HG03196 (cell line): ENCODE results near the gene IGLL1.
"Not testable (repeated sequence)": the region's sequence is repeated elsewhere in the genome, so short reads cannot be mapped to it uniquely, and the experiment has no call there.

Source experiments
- ATAC-seq: cut with Tn5 transposase; IDR thresholded peaks from one replicate; pipeline ENCODE4 v1.9.1; 2021; ENCODE audit not compliant: unreplicated experiment

The IGLL1 gene

DNA sequence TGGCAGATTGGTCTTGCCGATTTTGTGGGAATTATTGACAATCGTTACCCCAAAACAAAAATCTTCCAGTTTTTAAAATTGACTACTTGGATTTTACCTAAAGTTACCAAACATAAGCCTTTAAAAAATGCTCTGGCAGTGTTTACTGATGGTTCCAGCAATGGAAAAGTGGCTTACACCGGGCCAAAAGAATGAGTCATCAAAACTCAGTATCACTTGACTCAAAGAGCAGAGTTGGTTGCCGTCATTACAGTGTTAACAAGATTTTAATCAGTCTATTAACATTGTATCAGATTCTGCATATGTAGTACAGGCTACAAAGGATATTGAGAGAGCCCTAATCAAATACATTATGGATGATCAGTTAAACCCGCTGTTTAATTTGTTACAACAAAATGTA, 37.2 kb downstream of the IGLL1 start:
- ATAC-seq = no peak

DNA sequence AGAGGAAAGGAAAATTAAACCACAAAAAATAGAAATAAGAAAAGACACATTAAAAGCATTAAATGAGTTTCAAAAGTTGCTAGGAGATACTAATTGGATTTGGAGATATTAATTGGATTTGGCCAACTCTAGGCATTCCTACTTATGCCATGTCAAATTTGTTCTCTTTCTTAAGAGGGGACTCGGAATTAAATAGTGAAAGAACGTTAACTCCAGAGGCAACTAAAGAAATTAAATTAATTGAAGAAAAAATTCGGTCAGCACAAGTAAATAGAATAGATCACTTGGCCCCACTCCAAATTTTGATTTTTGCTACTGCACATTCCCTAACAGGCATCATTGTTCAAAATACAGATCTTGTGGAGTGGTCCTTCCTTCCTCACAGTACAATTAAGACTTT, 37.7 kb downstream of the IGLL1 start:
- ATAC-seq = not testable (repeated sequence)

DNA sequence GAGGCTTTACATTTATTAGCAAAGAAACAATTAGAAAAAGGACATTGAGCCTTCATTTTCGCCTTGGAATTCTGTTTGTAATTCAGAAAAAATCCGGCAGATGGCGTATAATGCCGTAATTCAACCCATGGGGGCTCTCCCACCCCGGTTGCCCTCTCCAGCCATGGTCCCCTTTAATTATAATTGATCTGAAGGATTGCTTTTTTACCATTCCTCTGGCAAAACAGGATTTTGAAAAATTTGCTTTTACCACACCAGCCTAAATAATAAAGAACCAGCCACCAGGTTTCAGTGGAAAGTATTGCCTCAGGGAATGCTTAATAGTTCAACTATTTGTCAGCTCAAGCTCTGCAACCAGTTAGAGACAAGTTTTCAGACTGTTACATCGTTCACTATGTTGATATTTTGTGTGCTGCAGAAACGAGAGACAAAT, 38.2 kb downstream of the IGLL1 start:
- ATAC-seq = not testable (repeated sequence)

DNA sequence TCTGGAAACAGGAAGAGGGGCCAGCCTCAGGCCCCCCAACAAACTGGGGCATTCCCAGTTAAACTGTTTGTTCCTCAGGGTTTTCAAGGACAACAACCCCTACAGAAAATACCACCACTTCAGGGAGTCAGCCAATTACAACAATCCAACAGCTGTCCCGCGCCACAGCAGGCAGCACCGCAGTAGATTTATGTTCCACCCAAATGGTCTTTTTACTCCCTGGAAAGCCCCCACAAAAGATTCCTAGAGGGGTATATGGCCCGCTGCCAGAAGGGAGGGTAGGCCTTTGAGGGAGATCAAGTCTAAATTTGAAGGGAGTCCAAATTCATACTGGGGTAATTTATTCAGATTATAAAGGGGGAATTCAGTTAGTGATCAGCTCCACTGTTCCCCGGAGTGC, 39.3 kb downstream of the IGLL1 start:
- not testable (repeated sequence) for ATAC-seq

DNA sequence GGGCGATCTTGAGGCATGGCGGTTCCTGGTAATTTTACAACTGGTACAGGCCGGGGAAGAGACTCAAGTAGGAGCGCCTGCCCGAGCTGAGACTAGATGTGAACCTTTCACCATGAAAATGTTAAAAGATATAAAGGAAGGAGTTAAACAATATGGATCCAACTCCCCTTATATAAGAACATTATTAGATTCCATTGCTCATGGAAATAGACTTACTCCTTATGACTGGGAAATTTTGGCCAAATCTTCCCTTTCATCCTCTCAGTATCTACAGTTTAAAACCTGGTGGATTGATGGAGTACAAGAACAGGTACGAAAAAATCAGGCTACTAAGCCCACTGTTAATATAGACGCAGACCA, 40.3 kb downstream of the IGLL1 start:
- ATAC-seq = not testable (repeated sequence)

DNA sequence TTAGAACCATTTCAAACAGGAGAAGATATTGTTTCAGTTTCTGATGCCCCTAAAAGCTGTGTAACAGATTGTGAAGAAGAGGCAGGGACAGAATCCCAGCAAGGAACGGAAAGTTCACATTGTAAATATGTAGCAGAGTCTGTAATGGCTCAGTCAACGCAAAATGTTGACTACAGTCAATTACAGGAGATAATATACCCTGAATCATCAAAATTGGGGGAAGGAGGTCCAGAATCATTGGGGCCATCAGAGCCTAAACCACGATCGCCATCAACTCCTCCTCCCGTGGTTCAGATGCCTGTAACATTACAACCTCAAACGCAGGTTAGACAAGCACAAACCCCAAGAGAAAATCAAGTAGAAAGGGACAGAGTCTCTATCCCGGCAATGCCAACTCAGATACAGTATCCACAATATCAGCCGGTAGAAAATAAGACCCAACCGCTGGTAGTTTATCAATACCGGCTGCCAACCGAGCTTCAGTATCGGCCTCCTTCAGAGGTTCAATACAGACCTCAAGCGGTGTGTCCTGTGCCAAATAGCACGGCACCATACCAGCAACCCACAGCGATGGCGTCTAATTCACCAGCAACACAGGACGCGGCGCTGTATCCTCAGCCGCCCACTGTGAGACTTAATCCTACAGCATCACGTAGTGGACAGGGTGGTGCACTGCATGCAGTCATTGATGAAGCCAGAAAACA, 40.8 kb downstream of the IGLL1 start:
- ATAC-seq = no peak

DNA sequence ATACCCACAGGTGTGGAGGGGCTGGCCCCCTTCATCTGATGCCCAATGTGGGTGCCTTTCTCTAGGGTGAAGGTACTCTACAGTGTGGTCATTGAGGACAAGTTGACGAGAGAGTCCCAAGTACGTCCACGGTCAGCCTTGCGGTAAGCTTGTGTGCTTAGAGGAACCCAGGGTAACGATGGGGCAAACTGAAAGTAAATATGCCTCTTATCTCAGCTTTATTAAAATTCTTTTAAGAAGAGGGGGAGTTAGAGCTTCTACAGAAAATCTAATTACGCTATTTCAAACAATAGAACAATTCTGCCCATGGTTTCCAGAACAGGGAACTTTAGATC, 41.4 kb downstream of the IGLL1 start:
- not testable (repeated sequence) for ATAC-seq

DNA sequence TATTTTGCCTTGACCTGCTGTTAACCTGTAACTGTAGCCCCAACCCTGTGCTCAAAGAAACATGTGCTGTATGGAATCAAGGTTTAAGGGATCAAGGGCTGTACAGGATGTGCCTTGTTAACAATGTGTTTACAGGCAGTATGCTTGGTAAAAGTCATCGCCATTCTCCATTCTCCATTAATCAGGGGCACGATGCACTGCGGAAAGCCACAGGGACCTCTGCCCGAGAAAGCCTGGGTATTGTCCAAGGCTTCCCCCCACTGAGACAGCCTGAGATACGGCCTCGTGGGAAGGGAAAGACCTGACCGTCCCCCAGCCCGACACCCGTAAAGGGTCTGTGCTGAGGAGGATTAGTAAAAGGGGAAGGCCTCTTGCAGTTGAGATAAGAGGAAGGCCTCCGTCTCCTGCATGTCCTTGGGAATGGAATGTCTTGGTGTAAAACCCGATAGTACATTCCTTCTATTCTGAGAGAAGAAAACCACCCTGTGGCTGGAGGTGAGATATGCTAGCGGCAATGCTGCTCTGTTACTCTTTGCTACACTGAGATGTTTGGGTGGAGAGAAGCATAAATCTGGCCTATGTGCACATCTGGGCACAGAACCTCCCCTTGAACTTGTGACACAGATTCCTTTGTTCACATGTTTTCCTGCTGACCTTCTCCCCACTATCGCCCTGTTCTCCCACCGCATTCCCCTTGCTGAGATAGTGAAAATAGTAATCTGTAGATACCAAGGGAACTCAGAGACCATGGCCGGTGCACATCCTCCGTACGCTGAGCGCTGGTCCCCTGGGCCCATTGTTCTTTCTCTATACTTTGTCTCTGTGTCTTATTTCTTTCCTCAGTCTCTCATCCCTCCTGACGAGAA, 42.0 kb downstream of the IGLL1 start:
- ATAC-seq = not testable (repeated sequence)

DNA sequence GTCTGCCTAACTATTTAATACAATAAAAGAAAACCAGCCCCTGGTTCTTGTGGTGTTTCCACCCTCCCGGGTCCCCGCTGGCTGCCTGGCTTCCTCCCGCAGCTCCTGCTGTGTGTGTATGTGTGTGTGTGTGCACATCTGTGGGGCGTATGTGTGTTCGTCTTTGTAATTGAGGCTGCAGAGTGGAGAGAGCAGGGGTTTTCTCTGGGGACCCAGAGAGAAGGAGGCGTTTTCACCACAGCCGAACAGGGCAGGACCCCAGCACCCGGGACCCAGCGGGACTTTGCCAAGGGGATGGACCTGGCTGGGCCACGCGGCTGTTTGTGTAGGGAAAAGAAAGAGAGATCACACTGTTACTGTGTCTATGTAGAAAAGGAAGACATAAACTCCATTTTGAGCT, 42.7 kb downstream of the IGLL1 start:
- ATAC-seq = no peak

DNA sequence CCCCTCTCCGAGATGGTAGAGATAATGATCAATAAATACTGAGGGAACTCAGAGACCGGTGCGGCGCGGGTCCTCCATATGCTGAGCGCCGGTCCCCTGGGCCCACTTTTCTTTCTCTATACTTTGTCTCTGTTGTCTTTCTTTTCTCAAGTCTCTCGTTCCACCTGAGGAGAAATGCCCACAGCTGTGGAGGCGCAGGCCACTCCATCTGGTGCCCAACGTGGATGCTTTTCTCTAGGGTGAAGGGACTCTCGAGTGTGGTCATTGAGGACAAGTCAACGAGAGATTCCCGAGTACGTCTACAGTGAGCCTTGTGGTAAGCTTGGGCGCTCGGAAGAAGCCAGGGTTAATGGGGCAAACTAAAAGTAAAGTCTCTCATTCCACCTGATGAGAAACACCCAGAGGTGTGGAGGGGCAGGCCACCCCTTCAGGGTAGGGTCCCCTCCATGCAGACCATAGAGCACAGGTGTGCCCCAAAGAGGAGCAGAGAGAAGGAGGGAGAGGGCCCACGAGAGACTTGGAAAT, 43.2 kb downstream of the IGLL1 start:
- ATAC-seq = no peak

DNA sequence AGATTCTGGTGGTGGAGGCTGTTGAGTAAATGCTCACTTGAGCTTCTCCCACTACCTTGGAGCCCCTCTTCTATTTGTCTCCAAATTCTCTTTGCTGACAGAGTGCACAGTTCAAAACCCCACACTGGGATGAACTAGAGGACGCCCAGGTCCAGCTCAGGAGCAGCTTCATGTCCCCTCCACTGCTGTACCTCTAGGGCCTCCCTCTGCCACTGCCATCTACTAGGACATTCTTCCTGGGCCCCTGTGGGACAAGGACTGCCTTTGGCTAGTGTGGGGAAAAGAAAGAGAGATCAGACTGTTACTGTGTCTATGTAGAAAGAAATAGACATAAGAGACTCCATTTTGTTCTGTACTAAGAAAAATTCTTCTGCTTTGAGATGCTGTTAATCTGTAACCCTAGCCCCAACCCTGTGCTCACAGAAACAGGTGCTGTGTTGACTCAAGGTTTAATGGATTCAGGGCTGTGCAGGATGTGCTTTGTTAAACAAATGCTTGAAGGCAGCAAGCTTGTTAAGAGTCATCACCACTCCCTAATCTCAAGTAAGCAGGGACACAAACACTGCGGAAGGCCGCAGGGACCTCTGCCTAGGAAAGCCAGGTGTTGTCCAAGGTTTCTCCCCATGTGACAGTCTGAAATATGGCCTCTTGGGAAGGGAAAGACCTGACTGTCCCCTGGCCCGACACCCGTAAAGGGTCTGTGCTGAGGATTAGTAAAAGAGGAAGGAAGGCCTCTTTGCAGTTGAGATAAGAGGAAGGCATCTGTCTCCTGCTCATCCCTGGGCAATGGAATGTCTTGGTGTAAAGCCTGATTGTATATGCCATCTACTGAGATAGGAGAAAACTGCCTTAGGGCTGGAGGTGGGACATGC, 44.1 kb downstream of the IGLL1 start:
- ATAC-seq = not testable (repeated sequence)

DNA sequence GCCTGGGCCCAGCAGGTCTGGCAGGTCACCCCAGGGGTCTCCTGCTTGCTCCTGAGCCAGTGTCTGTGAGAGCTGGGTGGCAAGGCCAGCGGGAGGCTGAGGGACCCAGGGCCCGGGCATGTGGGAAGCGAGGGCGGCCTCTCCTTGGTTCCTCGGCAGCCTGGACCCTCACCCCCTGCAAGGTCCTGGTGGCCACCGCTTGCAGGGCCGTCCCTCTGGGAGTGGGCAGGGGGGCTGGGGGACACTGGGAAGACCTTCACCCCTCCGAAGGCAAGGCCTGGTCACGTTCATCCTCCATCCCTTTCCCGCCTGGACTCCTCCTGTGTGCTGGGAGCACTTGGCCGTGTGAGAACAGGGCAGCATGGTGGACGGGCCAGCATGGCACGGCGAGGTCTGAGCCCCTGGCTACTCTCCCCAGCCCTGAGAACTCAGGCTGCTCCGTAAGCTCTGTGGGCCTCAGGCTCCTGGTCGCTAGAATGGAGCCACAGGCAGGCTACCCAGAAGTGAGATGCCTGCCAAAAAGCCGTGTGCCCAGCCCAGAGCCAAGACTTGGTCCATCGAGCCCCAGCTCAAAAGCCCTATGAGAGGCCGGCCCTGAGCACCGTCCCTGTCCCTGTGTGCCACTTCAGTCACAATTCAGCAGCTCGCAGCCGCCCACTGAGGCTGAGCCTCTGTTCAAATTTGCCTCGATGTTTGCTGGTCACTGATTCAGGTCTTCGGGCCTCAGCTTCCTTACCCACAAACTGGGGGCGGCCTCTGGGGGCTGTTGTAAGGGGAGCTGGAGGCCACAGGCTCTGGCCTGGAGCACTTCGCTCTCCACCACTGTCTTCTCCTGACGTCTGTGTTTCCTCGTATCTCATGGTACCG, 45.0 kb downstream of the IGLL1 start:
- ATAC-seq = no peak

DNA sequence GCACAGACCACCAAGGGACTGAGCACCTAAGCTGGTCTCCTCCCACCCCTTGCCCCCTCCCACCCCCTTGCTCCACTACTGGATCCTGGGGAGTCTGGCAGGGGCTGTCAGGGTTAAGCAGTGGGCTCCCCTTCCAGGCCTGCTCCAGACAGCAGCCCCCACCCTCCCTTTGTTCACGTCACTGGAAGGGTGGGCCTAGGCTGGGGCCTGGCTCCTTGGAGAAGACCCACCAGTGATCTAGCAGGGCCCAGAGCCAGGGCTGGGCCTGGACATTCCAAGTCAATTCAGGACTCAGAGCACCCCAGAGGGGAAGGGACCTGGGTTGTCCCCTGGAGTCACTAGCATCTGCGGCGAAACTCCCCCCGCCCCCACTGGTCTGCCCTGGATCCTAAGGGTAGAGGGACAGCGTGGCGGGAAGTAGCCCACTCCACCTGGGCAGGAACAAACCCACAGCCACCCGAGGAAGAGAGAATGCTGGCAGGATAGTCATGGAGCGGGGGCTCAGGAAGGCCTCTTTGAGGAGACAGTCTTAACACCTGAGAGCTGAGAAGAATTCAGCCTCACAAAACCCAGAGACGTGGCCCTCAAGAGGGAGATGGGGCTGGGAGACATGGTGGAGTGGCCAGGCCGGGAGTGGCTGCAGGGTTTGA, 45.8 kb downstream of the IGLL1 start:
- ATAC-seq = no peak

DNA sequence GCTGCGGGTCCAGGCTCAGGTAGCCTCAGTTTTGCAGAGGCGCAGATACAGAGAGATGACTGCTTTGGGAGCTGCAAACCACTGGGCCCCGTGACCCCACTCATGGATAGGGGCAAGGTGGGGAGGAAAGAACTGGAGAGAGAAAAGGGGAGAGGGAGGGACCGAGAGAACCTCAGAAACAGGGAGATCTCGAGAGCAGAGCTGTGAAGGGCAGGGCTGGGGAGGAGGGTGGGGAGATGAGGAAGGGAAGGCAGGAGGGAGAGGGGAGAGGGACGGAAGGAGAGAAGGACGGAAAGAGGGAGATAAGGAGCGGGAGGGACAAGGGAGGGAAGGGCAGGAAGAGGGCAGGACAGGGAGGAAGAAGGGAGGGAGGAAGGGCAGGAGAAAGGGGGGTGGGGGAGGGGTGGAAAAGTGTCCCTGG, 46.3 kb downstream of the IGLL1 start:
- ATAC-seq = no peak

DNA sequence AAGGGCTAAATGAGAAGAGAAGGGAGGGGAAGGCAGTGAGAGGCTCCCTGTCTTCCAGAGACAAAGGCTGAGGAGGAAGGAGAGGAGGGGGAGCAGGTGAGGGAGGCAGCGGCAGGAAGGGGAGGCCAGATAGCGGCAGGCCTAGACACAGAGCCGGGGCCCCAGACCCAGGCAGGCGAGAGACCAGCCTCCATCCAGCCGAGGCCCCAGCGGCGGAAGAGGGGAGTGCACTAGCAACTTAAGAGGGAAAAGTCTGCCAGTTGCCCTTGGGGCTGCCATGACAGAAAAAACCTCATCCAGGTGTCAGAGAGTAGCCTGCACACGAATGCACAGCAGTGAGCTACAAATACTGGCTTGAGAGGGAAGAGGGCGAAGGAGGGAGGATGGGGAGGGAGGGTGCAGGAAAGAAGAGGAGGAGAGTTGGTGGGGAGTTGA, 46.7 kb downstream of the IGLL1 start:
- ATAC-seq = no peak

DNA sequence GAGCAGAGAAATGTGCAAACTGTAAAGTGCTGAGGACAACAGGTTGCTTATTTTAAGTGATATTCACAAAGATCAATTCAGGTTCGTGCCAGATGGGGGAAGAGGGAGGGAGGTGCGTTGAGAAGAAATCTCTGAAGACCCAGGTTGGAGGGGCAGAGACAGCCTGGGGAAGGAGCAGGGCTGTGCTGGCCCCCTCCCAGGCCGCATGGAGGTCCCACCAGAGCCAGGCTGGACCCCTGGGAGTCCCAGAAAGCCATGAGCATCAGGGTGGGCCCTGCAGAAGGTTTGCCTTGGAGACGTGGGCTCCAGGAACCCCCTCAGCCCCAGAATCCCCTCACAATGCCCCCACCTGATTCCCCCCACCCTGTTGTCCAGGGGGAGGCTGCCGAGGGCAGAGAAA, 47.4 kb downstream of the IGLL1 start:
- no peak for ATAC-seq

DNA sequence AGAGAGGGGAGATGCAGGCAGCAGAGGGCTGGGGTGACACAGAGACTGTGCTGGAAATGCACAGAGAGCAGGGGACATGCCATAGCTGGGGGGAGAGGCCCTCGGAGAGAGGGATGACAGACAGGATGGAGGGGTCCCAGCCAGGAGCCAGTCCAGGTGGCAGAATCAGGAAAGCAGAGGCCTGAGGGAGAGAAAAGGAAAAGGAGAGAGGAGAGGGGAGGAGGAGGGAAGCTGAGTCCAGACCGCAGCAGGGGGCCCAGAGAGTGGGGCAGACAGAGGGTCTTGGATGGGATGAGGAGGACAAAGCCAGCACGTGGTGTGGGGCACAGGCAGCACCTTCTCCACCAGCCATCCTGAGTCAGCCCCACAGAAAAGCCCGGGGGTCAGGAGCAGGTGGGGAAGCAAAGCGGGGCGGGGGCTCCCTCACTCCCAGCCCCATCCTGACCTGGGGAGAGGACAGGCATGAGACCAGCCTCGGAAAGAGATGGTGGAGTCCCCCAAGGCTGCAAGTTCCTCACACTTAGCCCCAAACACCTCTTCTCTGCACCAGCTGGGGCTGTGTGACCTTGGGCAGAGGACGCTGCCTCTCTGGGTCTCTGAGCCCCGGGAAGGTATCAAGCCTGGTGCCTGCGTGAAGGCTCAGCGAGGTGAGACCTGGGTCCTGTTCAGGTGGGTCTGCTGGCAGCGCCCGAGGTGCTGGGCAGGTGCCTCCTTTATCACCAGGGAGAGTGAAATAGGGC, 48.0 kb downstream of the IGLL1 start:
- ATAC-seq = no peak

DNA sequence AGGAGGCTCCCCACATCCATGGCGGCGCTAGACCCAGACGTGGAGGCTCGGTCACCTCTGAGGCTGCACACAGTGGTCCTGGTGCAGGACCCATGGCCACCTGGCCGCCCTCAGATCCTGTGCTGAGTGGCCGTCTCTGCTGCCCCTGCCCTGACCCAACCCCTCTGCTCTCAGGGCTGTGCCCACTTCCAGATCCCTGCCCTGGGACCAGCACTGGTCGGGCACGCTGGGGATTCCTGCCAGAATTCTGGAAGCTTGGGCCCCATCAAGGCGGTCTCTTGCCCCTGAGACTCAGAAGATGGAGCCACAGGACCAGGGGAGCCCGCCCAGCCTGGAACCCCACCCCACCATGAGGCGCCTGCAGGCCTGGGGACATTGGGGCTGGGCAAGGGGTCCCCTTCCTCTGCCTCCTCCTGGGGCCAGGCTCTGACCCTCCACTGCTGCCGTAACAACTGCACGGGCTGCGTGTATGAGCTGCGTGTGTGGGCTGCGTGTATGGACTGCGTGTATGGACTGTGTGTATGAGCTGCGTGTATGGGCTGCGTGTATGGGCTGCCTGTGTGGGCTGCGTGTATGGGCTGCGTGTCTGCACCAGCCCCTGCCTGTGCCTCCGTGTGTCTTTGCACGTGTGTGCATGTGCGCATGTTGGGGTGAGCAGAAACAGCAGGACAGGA, 48.7 kb downstream of the IGLL1 start:
- ATAC-seq = no peak
